SK-N-SH treated with all-trans-retinoic acid at 6 μM for 48 hours (cell line): ENCODE data around the gene YIPF7.

Experiments
- ARNTL ChIP-seq: fragments of 450-650 bp; formaldehyde crosslinking; IDR thresholded peaks from 2 replicates; pipeline ENCODE4 v1.5.0; 2020; ENCODE audit warnings: low read depth, mild to moderate bottlenecking, moderate library complexity, borderline replicate concordance
- CSDC2 ChIP-seq: fragments of 250-450 bp; sonication (Bioruptor Pico); IDR thresholded peaks from 2 replicates; pipeline ENCODE4 v1.5.0; 2020; ENCODE audit warnings: mild to moderate bottlenecking, moderate library complexity
- ESRRG ChIP-seq: fragments of 250-450 bp; sonication (Bioruptor Pico); IDR thresholded peaks from 2 replicates; pipeline ENCODE4 v1.6.1; 2021; ENCODE audit warnings: mild to moderate bottlenecking
- ISL1 ChIP-seq: fragments of 250-450 bp; sonication (Bioruptor Pico); IDR thresholded peaks from 2 replicates; pipeline ENCODE4 v2.1.2; 2022; ENCODE audit warnings: mild to moderate bottlenecking, moderate library complexity
- TOX ChIP-seq: fragments of 250-450 bp; sonication (Bioruptor Pico); IDR thresholded peaks from 2 replicates; pipeline ENCODE4 v1.8.0; 2021; ENCODE audit warnings: mild to moderate bottlenecking, moderate library complexity, borderline replicate concordance
- ZFP3 ChIP-seq: fragments of 250-450 bp; sonication (Bioruptor Pico); IDR thresholded peaks from 2 replicates; pipeline ENCODE4 v1.5.0; 2020; ENCODE audit warnings: mild to moderate bottlenecking, moderate library complexity
- ZFP30 ChIP-seq: fragments of 450-650 bp; formaldehyde crosslinking; IDR thresholded peaks from 2 replicates; pipeline ENCODE4 v1.5.0; 2022; ENCODE audit warnings: mild to moderate bottlenecking, moderate library complexity
- ZNF70 ChIP-seq: fragments of 450-650 bp; formaldehyde crosslinking; IDR thresholded peaks from 2 replicates; pipeline ENCODE4 v1.5.0; 2020; ENCODE audit warnings: mild to moderate bottlenecking, moderate library complexity
- TF ChIP-seq, protein P1 (sequence below): fragments of 250-450 bp; sonication (Bioruptor Pico); IDR thresholded peaks from 2 replicates; pipeline ENCODE4 v1.8.0; 2020; ENCODE audit warnings: mild to moderate bottlenecking, moderate library complexity, borderline replicate concordance

DNA sequence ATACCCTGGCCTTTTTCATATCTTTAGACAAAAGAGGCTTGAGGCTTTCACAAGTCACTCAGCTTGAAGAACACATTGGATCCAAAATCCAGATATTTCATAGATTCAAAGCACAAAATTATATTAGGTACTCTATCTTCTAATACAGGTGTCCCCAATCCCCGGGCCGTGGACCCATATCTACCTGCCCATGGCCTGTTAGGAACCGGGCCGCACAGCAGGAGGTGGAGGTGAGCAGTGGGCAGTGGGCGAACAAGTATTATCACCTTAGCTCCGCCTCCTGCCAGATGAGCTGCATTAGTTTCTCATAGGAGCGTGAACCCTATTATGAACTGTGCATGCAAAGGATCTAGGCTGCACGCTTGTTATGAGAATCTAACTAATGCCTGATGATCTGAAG, 18.7 kb downstream of the YIPF7 start:
- TF ChIP-seq, protein P1, sequence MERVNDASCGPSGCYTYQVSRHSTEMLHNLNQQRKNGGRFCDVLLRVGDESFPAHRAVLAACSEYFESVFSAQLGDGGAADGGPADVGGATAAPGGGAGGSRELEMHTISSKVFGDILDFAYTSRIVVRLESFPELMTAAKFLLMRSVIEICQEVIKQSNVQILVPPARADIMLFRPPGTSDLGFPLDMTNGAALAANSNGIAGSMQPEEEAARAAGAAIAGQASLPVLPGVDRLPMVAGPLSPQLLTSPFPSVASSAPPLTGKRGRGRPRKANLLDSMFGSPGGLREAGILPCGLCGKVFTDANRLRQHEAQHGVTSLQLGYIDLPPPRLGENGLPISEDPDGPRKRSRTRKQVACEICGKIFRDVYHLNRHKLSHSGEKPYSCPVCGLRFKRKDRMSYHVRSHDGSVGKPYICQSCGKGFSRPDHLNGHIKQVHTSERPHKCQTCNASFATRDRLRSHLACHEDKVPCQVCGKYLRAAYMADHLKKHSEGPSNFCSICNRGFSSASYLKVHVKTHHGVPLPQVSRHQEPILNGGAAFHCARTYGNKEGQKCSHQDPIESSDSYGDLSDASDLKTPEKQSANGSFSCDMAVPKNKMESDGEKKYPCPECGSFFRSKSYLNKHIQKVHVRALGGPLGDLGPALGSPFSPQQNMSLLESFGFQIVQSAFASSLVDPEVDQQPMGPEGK (CRISPR knock-in tag): no peak
- TF ChIP-seq TOX: no peak
- no peak for TF ChIP-seq ZFP3
- TF ChIP-seq CSDC2 (CRISPR knock-in tag): no peak
- TF ChIP-seq ARNTL (CRISPR knock-in tag): no peak
- no peak for TF ChIP-seq ZFP30 (CRISPR knock-in tag)
- TF ChIP-seq ZNF70: no peak
- no peak for TF ChIP-seq ESRRG (CRISPR knock-in tag)
- TF ChIP-seq ISL1: no peak
